Measurements from ENCODE around the gene CORO6. TPM values are rescaled to one million over a fixed set of nuclear protein-coding genes. Genes with fewer than 3 reads are reported as not detected.

CORO6 gene
- total and polyA plus RNA-seq, 2 of the 13 experiments (the other 11 are each of a cell fraction or from before 2014, with no cell fraction given): 0.42 to 0.82 TPM

DNA sequence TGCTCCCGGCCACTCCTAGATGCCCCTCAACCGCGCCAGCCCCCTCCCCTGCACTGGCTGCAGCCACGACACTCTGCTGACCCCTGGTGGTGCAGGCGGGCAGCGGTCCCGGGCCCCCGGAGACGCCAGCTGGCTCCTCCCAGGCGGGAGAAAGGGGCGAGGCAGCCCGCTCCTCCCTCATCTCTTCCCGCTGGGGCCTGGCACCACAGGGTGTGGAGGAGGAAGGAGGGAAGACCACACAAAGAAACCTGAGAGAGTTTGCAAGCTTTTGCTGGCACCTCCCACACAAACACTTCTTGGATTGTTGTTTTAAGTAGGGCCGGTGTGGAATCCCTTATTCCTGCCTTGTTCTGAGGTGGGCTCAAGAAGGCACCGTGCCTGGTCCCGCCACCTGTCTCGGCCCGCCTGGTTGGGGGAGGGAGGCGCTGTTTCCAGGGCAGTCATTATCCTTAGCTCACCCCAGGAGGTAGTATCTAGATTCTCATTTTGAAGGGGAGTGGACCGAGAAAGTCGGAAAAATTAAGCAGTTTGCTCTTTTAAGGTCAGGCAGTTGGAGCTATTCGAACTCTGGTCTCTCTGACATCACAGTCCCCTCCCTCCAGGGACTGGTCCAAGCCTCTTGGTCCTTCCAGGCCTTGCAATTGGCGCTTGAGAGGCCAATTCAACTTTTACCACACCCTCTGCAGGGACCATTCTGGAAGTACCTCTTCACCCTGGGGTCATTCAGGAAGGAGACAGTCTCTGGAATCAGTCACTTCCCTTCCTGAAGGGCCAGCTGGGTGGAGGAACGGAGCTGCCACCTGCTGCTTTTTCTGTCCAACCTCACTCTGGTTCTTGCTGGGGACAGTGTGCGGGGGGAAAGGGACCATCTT, 30.7 kb downstream of the CORO6 start (continued):
- TF ChIP-seq, protein P1, sequence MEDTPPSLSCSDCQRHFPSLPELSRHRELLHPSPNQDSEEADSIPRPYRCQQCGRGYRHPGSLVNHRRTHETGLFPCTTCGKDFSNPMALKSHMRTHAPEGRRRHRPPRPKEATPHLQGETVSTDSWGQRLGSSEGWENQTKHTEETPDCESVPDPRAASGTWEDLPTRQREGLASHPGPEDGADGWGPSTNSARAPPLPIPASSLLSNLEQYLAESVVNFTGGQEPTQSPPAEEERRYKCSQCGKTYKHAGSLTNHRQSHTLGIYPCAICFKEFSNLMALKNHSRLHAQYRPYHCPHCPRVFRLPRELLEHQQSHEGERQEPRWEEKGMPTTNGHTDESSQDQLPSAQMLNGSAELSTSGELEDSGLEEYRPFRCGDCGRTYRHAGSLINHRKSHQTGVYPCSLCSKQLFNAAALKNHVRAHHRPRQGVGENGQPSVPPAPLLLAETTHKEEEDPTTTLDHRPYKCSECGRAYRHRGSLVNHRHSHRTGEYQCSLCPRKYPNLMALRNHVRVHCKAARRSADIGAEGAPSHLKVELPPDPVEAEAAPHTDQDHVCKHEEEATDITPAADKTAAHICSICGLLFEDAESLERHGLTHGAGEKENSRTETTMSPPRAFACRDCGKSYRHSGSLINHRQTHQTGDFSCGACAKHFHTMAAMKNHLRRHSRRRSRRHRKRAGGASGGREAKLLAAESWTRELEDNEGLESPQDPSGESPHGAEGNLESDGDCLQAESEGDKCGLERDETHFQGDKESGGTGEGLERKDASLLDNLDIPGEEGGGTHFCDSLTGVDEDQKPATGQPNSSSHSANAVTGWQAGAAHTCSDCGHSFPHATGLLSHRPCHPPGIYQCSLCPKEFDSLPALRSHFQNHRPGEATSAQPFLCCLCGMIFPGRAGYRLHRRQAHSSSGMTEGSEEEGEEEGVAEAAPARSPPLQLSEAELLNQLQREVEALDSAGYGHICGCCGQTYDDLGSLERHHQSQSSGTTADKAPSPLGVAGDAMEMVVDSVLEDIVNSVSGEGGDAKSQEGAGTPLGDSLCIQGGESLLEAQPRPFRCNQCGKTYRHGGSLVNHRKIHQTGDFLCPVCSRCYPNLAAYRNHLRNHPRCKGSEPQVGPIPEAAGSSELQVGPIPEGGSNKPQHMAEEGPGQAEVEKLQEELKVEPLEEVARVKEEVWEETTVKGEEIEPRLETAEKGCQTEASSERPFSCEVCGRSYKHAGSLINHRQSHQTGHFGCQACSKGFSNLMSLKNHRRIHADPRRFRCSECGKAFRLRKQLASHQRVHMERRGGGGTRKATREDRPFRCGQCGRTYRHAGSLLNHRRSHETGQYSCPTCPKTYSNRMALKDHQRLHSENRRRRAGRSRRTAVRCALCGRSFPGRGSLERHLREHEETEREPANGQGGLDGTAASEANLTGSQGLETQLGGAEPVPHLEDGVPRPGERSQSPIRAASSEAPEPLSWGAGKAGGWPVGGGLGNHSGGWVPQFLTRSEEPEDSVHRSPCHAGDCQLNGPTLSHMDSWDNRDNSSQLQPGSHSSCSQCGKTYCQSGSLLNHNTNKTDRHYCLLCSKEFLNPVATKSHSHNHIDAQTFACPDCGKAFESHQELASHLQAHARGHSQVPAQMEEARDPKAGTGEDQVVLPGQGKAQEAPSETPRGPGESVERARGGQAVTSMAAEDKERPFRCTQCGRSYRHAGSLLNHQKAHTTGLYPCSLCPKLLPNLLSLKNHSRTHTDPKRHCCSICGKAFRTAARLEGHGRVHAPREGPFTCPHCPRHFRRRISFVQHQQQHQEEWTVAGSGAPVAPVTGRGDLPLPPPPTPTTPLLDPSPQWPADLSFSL (CRISPR knock-in tag; IDR thresholded peaks at IDR 0.05): no peak
- no peak for TF ChIP-seq EED (CRISPR knock-in tag; IDR thresholded peaks at IDR 0.05)
- TF ChIP-seq, protein P2, sequence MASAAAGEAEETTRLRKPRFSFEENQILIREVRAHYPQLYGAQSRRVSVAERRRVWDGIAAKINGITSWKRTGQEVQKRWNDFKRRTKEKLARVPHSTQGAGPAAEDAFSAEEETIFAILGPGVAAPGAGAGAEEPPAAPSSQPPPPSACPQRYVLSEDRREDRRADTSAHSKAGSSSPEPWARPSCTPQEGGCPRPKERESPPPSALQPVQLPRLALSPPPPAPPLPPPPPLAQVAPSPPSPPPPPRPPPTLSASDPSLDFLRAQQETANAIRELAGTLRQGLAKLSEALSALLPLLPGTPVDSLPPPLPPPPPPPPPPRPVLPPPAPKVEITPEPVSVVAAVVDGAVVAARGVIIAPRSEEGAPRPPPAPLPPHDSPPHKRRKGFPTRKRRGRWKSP (CRISPR knock-in tag; IDR thresholded peaks at IDR 0.05): peak; percentile 66; the same call in 1 of the 2 replicates
- TF ChIP-seq, protein P3, sequence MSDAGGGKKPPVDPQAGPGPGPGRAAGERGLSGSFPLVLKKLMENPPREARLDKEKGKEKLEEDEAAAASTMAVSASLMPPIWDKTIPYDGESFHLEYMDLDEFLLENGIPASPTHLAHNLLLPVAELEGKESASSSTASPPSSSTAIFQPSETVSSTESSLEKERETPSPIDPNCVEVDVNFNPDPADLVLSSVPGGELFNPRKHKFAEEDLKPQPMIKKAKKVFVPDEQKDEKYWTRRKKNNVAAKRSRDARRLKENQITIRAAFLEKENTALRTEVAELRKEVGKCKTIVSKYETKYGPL (CRISPR knock-in tag; IDR thresholded peaks at IDR 0.05): no peak
- no peak for TF ChIP-seq SP1 (IDR thresholded peaks at IDR 0.05)
- TF ChIP-seq SP1 (CRISPR knock-in tag; IDR thresholded peaks at IDR 0.05): no peak
- TF ChIP-seq TAF1 (CRISPR knock-in tag; IDR thresholded peaks at IDR 0.05): no peak; the same call in 1 of the 2 replicates
- TF ChIP-seq AGO2 (optimal IDR thresholded peaks at IDR 0.05; ENCODE audit: low read depth, low read length): no peak
- TF ChIP-seq, protein P4, sequence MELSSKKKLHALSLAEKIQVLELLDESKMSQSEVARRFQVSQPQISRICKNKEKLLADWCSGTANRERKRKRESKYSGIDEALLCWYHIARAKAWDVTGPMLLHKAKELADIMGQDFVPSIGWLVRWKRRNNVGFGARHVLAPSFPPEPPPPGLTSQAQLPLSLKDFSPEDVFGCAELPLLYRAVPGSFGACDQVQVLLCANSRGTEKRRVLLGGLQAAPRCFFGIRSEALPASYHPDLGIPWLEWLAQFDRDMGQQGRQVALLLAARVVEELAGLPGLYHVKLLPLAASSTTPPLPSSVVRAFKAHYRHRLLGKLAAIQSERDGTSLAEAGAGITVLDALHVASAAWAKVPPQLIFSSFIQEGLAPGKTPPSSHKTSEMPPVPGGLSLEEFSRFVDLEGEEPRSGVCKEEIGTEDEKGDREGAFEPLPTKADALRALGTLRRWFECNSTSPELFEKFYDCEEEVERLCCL (CRISPR knock-in tag; IDR thresholded peaks at IDR 0.05; ENCODE audit: borderline replicate concordance): no peak
- TF ChIP-seq MED1 (CRISPR knock-in tag; IDR thresholded peaks at IDR 0.05): peak; percentile 19; the same call in 1 of the 2 replicates
- no peak; the same call in 1 of the 2 replicates for TF ChIP-seq MAF1 (CRISPR knock-in tag; IDR thresholded peaks at IDR 0.05; ENCODE audit: borderline replicate concordance)
- TF ChIP-seq ZNF44 (CRISPR knock-in tag; IDR thresholded peaks at IDR 0.05): no peak
- TF ChIP-seq, protein P5, sequence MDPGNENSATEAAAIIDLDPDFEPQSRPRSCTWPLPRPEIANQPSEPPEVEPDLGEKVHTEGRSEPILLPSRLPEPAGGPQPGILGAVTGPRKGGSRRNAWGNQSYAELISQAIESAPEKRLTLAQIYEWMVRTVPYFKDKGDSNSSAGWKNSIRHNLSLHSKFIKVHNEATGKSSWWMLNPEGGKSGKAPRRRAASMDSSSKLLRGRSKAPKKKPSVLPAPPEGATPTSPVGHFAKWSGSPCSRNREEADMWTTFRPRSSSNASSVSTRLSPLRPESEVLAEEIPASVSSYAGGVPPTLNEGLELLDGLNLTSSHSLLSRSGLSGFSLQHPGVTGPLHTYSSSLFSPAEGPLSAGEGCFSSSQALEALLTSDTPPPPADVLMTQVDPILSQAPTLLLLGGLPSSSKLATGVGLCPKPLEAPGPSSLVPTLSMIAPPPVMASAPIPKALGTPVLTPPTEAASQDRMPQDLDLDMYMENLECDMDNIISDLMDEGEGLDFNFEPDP (CRISPR knock-in tag; conservative IDR thresholded peaks at IDR 0.05): no peak
- TF ChIP-seq, protein P6, sequence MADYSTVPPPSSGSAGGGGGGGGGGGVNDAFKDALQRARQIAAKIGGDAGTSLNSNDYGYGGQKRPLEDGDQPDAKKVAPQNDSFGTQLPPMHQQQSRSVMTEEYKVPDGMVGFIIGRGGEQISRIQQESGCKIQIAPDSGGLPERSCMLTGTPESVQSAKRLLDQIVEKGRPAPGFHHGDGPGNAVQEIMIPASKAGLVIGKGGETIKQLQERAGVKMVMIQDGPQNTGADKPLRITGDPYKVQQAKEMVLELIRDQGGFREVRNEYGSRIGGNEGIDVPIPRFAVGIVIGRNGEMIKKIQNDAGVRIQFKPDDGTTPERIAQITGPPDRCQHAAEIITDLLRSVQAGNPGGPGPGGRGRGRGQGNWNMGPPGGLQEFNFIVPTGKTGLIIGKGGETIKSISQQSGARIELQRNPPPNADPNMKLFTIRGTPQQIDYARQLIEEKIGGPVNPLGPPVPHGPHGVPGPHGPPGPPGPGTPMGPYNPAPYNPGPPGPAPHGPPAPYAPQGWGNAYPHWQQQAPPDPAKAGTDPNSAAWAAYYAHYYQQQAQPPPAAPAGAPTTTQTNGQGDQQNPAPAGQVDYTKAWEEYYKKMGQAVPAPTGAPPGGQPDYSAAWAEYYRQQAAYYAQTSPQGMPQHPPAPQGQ (CRISPR knock-in tag; IDR thresholded peaks at IDR 0.05; ENCODE audit: borderline replicate concordance): no peak
- no peak for TF ChIP-seq IKZF1 (IDR thresholded peaks at IDR 0.05)
- TF ChIP-seq ZNF274 (CRISPR knock-in tag; IDR thresholded peaks at IDR 0.05): no peak
